Measurements from ENCODE around the gene EDN1. TPM values are rescaled to one million over a fixed set of nuclear protein-coding genes. Genes with fewer than 3 reads are reported as not detected.

The EDN1 gene
- total and polyA plus RNA-seq, 2 of the 13 experiments (the other 11 are each of a cell fraction or from before 2014, with no cell fraction given) = 0.15 to 1.2 TPM

- no peak for TF ChIP-seq ZBTB2 (CRISPR knock-in tag; IDR thresholded peaks at IDR 0.05; ENCODE audit: low read depth)
- no peak for TF ChIP-seq HCFC1 (IDR thresholded peaks at IDR 0.05; ENCODE audit: low read depth, low read length)
- no peak for TF ChIP-seq ZZZ3 (CRISPR knock-in tag; IDR thresholded peaks at IDR 0.05; ENCODE audit: borderline replicate concordance)
Measured at GRCh38 chr6:12250383-12250770, 39.8 kb upstream of the EDN1 start (continued).

GRCh38 chr6:12254210-12254609, 36.0 kb upstream of the EDN1 start:
- DNase-seq (ENCODE audit: low spot score) (no peak), FAIRE-seq (no peak), ATAC-seq (no peak)
- Histone ChIP-seq H2AFZ (ENCODE audit: low read length) (no peak overlapping the region), H3K36me3 (replicated peaks in 1 of 2; ENCODE audit: control insufficient read depth in 1 of 2, insufficient read depth in 2 of 2, low read length in 2 of 2) (no peaks in the 10 kb centered on the region), H3K4me2 (ENCODE audit: low read depth, low read length) (no peak overlapping the region), H4K20me1 (ENCODE audit: insufficient read depth, low read length) (no peaks in the 10 kb centered on the region), H3K27ac (ENCODE audit: extremely low read length, insufficient read depth, low read length) (no peak overlapping the region), H3K79me2 (ENCODE audit: insufficient read depth, low read length) (no peaks in the 10 kb centered on the region), H3K4me3 (replicated peaks in 1 of 3; ENCODE audit: insufficient read depth in 1 of 3, low read depth in 2 of 3, low read length in 3 of 3) (no peak overlapping the region), H3K27me3 (ENCODE audit: control insufficient read depth in 1 of 2, insufficient read depth in 2 of 2, low read length in 2 of 2) (no peaks in the 10 kb centered on the region), H3K9me3 (ENCODE audit: low read length) (no peaks in the 10 kb centered on the region), H3K9ac (ENCODE audit: insufficient read depth, low read depth, low read length) (no peak overlapping the region), H3K4me1 (ENCODE audit: insufficient read depth, low read length) (no peaks in the 10 kb centered on the region)
- 20% methylated on average over 5 of the region's 5 CpGs for WGBS (ENCODE audit: low lambda C conversion rate)
- ChIA-PET POLR2A (no interaction called here), CTCF (ENCODE audit: low intra/inter-chr PET ratio, low total read pairs) (no interaction called here)
- no peak for TF ChIP-seq AHR (CRISPR knock-in tag; IDR thresholded peaks at IDR 0.05)
- TF ChIP-seq ZHX1 (CRISPR knock-in tag; IDR thresholded peaks at IDR 0.05; ENCODE audit: low read depth) = no peak
- no peak for TF ChIP-seq CBFB (CRISPR knock-in tag; IDR thresholded peaks at IDR 0.05)
- no peak for TF ChIP-seq MAF1 (CRISPR knock-in tag; IDR thresholded peaks at IDR 0.05; ENCODE audit: borderline replicate concordance)
- TF ChIP-seq EED (CRISPR knock-in tag; IDR thresholded peaks at IDR 0.05) = no peak
- TF ChIP-seq HMGXB3 (CRISPR knock-in tag; IDR thresholded peaks at IDR 0.05; ENCODE audit: borderline replicate concordance) = no peak
- TF ChIP-seq ZNF382 (CRISPR knock-in tag; IDR thresholded peaks at IDR 0.05; ENCODE audit: borderline replicate concordance) = no peak
- in situ Hi-C loops (cut with HindIII; ENCODE audit: extremely low pct_ligation_motif_present, low pct_unique_long_range_greater_than_20kb) = no loop called here
- no TSS peak for BruUV-seq (replicated peaks)
- intact Hi-C loops (cut with micrococcal nuclease; ENCODE audit: unreplicated experiment) = no loop called here
